Endothelial cell (in vitro differentiated cells): ENCODE data around the gene USP20. TPM values are rescaled to one million over a fixed set of nuclear protein-coding genes. Genes with fewer than 3 reads are reported as not detected.

Experiments
- DNase-seq: peaks from one replicate; pipeline ENCODE4 v3.0.0; 2021; ENCODE audit warnings: low spot score
- H3K27ac Mint-ChIP-seq: one replicate; pipeline ENCODE4 v1.8.0; 2021; ENCODE audit warnings: mixed read lengths, inconsistent platforms; ENCODE audit not compliant: unreplicated experiment
- H3K27me3 Mint-ChIP-seq: one replicate; pipeline ENCODE4 v1.8.0; 2021; ENCODE audit warnings: mild to moderate bottlenecking, moderate library complexity, mixed read lengths, inconsistent platforms; ENCODE audit not compliant: unreplicated experiment
- H3K36me3 Mint-ChIP-seq: one replicate; pipeline ENCODE4 v1.8.0; 2021; ENCODE audit warnings: mild to moderate bottlenecking, low read depth, mixed read lengths, inconsistent platforms; ENCODE audit not compliant: unreplicated experiment
- H3K4me1 Mint-ChIP-seq: one replicate; pipeline ENCODE4 v1.8.0; 2021; ENCODE audit warnings: mild to moderate bottlenecking, mixed read lengths, inconsistent platforms; ENCODE audit not compliant: unreplicated experiment
- H3K4me3 Mint-ChIP-seq: one replicate; pipeline ENCODE4 v1.8.0; 2021; ENCODE audit warnings: mild to moderate bottlenecking, mixed read lengths, inconsistent platforms; ENCODE audit not compliant: unreplicated experiment
- H3K9me3 Mint-ChIP-seq: one replicate; pipeline ENCODE4 v1.8.0; 2021; ENCODE audit warnings: mixed read lengths, inconsistent platforms; ENCODE audit not compliant: unreplicated experiment
- total RNA-seq: library from RNA; stranded (reverse); fragmentation: NEBNext Ultra II Directional; extraction: Animal tissue kit (Norgen Biotek cat#: 25700); gene quantifications from one replicate; pipeline ENCODE4 v1.2.1, GENCODE V29; 2021; ENCODE audit not compliant: unreplicated experiment
- TF ChIP-seq, protein P1 (sequence below): fragments of 200-600 bp; sonication (generic); IDR thresholded peaks from one replicate; pipeline ENCODE4 v1.5.0; 2021; ENCODE audit warnings: antibody characterized with exemption; ENCODE audit not compliant: unreplicated experiment

The USP20 gene
- total RNA-seq, 1 donor from 2014 or later = 21.7 TPM

DNA sequence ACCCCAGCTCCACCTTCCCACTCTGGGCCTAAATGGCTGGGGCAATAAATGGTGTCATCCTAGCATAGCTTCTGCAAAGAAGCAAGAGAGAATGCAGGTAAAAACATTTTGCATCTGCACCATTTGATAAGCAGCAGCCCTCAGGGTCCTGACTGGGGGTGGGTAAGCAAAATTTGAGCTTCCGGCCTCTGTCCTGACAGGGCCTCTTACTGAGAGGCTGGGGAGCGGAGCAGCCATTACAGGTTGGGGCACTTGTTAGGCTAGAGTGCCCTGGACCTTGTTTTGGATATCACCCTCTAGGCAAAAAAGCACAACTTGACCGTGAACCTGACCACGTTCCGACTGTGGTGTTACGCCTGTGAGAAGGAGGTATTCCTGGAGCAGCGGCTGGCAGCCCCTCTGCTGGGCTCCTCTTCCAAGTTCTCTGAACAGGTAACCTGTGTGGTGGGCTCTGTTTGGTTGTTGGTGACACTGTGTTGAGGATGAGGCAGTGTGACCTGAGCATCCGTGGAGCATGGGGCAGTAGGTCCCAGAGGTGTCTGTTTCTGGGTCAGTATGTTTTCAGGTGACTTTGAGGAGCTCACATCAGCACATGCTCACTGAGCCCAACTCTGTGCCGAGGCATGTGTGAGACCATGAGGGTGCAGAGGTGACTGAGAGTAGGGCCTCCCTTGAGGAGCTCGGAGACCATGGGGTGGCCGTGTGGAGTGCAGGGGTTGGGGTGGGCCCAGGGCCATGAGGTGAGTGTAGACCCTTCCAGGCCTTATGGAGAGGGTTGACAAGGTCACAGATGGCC is 23.1 kb downstream of the USP20 start:
- peaks cover 2% of the 10 kb centered on the region for H3K27me3 Mint-ChIP-seq
- no peak overlapping the region for H3K4me3 Mint-ChIP-seq
- TF ChIP-seq, protein P1, sequence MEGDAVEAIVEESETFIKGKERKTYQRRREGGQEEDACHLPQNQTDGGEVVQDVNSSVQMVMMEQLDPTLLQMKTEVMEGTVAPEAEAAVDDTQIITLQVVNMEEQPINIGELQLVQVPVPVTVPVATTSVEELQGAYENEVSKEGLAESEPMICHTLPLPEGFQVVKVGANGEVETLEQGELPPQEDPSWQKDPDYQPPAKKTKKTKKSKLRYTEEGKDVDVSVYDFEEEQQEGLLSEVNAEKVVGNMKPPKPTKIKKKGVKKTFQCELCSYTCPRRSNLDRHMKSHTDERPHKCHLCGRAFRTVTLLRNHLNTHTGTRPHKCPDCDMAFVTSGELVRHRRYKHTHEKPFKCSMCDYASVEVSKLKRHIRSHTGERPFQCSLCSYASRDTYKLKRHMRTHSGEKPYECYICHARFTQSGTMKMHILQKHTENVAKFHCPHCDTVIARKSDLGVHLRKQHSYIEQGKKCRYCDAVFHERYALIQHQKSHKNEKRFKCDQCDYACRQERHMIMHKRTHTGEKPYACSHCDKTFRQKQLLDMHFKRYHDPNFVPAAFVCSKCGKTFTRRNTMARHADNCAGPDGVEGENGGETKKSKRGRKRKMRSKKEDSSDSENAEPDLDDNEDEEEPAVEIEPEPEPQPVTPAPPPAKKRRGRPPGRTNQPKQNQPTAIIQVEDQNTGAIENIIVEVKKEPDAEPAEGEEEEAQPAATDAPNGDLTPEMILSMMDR = no peak
- no peaks in the 10 kb centered on the region for H3K4me1 Mint-ChIP-seq
- DNase-seq = no peak
- no peak overlapping the region for H3K27ac Mint-ChIP-seq
- H3K36me3 Mint-ChIP-seq = peaks cover 27% of the 10 kb centered on the region
- no peaks in the 10 kb centered on the region for H3K9me3 Mint-ChIP-seq

DNA sequence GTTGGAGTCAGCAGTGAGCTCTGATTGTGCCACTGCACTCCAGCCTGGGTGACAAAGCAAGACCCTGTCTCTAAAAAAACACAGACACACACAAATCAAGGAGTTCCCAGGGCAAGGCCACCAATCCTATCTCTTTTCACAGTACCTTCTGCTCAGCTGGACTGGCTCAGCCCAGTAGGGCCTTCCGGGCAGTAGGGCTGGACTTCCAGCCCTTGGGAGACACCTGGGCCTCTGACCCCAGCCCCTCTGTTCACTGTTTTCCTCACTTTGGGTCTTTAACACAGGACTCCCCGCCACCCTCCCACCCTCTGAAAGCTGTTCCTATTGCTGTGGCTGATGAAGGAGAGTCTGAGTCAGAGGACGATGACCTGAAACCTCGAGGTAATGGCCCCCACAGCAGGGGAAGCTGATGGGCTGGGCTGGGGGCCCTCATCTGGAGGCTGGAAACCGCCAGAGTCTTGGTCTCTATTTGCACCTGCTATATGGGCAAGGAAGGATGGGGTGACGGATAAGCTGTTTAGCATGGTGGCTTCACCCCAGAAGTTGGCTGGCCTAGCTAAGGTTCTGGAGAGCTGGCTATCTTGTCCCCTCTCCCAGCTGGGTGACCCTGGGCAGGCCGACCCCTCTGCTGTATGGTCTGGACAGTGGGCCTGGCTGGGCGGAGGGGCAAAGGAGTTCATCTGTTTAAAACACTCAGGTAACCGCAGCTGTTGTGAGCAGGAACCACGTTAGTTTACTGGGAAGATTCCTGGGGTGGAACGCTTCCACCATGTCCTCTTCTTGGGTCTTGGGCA is 25.6 kb downstream of the USP20 start:
- Mint-ChIP-seq H3K36me3 (peaks cover 20% of the 10 kb centered on the region), H3K4me1 (no peaks in the 10 kb centered on the region), H3K27ac (no peak overlapping the region), H3K4me3 (no peak overlapping the region), H3K27me3 (peaks cover 2% of the 10 kb centered on the region), H3K9me3 (no peaks in the 10 kb centered on the region)
- TF ChIP-seq, protein P1 = no peak
- no peak for DNase-seq

DNA sequence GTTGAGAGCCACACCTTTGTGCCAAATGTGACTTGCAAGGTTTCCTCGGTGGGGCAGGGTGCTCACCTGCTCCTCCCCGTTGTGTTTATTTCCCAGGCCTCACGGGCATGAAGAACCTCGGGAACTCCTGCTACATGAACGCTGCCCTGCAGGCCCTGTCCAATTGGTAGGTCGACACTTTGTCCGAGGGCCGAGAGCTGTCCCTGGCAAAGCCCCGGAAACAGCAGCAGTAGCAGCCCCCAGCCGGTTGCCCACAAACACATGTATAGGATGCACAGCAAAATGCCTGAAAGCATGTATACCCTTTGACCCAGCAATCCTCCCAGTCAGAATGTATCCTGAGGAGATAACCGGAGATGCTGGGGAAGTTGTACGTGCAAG is 26.2 kb downstream of the USP20 start:
- Mint-ChIP-seq H3K27me3 (peaks cover under 1% of the 10 kb centered on the region), H3K36me3 (peaks cover 18% of the 10 kb centered on the region), H3K4me3 (no peak overlapping the region), H3K9me3 (no peaks in the 10 kb centered on the region), H3K27ac (no peak overlapping the region), H3K4me1 (no peaks in the 10 kb centered on the region)
- no peak for DNase-seq
- TF ChIP-seq, protein P1 = no peak

DNA sequence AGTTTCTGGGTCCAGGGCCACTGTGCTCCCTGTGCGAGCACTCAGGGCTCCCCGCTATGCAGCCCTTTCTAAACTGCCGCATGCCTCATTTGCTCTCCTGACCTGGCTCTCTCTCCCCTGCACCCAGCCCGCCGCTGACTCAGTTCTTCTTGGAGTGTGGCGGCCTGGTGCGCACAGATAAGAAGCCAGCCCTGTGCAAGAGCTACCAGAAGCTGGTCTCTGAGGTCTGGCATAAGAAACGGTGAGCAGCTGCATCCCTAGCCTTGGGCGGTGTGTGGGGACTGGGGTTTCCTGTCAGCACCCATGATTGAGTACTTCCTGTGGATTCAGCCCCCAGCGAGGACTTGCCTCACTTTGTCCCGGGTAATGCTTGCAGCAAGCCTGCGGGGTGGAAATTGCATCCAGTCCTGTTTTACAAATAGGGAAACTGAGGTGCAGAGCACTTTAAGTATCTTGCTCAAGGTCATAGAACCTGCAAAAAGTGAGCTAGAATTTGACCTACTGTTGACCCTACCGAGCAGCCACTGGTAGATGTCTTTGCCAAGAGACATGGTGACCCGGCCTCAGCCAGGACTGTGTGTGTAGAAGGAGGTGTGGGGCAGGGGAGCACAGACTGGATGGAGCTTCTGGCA is 27.9 kb downstream of the USP20 start:
- no peak overlapping the region for H3K27ac Mint-ChIP-seq
- H3K27me3 Mint-ChIP-seq = no peaks in the 10 kb centered on the region
- no peak for DNase-seq
- TF ChIP-seq, protein P1 = no peak
- H3K4me3 Mint-ChIP-seq = peak overlapping the region; percentile 26
- peaks cover 18% of the 10 kb centered on the region for H3K36me3 Mint-ChIP-seq
- H3K9me3 Mint-ChIP-seq = no peaks in the 10 kb centered on the region
- no peaks in the 10 kb centered on the region for H3K4me1 Mint-ChIP-seq
